ENCODE results near the gene CD27.

GRCh38 chr12:6468283-6468575 is 23.5 kb downstream of the CD27 start:
- TF ChIP-seq CTCF (conservative IDR thresholded peaks at IDR 0.05; ENCODE audit: low read depth, low read length) (no peak), EZH2 (IDR thresholded peaks at IDR 0.05; ENCODE audit: borderline replicate concordance, low read depth, low read length, poor library complexity, severe bottlenecking) (no peak)
